Endothelial cell of umbilical vein (primary cell): ENCODE results near the gene PCLO. TPM values are rescaled to one million over a fixed set of nuclear protein-coding genes. Genes with fewer than 3 reads are reported as not detected.

Experiments
- BruUV-seq: library from RNA; stranded (reverse); fragments of 400-500 nt; replicated peaks from 2 replicates; lab custom pipeline; 2021; lab: Mats Ljungman, UMichigan
- CTCF ChIA-PET: fragments of 300-600, 350-600 bp; sonication (Branson Sonifier 250); formaldehyde crosslinking; loops from one replicate; lab custom pipeline; 2021; ENCODE audit warnings: antibody characterized with exemption, inconsistent platforms; lab: Charles Lee
- POLR2A ChIA-PET: fragments of 300-600, 350-600 bp; sonication (Branson Sonifier 250); formaldehyde crosslinking; loops from one replicate; lab custom pipeline; 2021; ENCODE audit warnings: antibody characterized with exemption, inconsistent platforms; lab: Charles Lee
- DNase-seq: peaks from one replicate; pipeline ENCODE4 v3.0.0-alpha.2; 2011; ENCODE audit warnings: low read depth, low spot score
- FAIRE-seq: peaks from 2 replicates; lab custom pipeline; 2011; peaks lifted over from hg19 to GRCh38; lab: Jason Lieb, UNC
- H2AFZ ChIP-seq: 2 replicates; pipeline ENCODE4 v1.6.0; 2012; ENCODE audit warnings: low read depth, low read length, control low read depth, inconsistent platforms
- H3K27ac ChIP-seq: 2 replicates; pipeline ENCODE4 v1.5.1; 2011; ENCODE audit warnings: low read depth, mild to moderate bottlenecking, control low read depth, low read length, moderate library complexity; ENCODE audit not compliant: insufficient read depth
- H3K27me3 ChIP-seq, 2 experiments: 2 replicates each; pipeline versions ENCODE4 v1.6.0 to v1.6.1; 2011; ENCODE audit warnings: low read length in 2 of 2, mixed read lengths in 1 of 2; ENCODE audit not compliant: control insufficient read depth in 2 of 2, insufficient read depth in 2 of 2
- H3K36me3 ChIP-seq, 2 experiments: 2 replicates in 1 of 2; 3 replicates in 1 of 2; pipeline ENCODE4 v1.5.1; 2011; ENCODE audit warnings: low read length in 2 of 2, mild to moderate bottlenecking in 1 of 2, moderate library complexity in 1 of 2; ENCODE audit not compliant: control insufficient read depth in 2 of 2, insufficient read depth in 2 of 2; ENCODE audit errors: extremely low read depth in 1 of 2
- H3K4me1 ChIP-seq: 3 replicates; pipeline ENCODE4 v1.5.1; 2011; ENCODE audit warnings: mild to moderate bottlenecking, low read length; ENCODE audit not compliant: control insufficient read depth, insufficient read depth; ENCODE audit errors: extremely low read depth
- H3K4me2 ChIP-seq: 2 replicates; pipeline ENCODE4 v1.6.1; 2011; ENCODE audit warnings: low read length, control low read depth, mixed read lengths; ENCODE audit not compliant: insufficient read depth
- H3K4me3 ChIP-seq, 3 experiments: fragments of 200-600 bp in 1 of 3; sonication (generic), shearing (Covaris generic) in 1 of 3; replicated peaks in 1 of 3; 2 replicates each; pipeline ENCODE4 v1.5.1; 2011 to 2016; ENCODE audit warnings: control low read depth in 3 of 3, low read length in 3 of 3, mild to moderate bottlenecking in 2 of 3, inconsistent platforms in 1 of 3, low read depth in 1 of 3, moderate library complexity in 1 of 3; ENCODE audit not compliant: insufficient read depth in 1 of 3
- H3K79me2 ChIP-seq: 2 replicates; pipeline ENCODE4 v1.6.0; 2012; ENCODE audit warnings: low read length, inconsistent platforms; ENCODE audit not compliant: control insufficient read depth, insufficient read depth
- H3K9ac ChIP-seq: replicated peaks from 2 replicates; pipeline ENCODE3; 2011; ENCODE audit warnings: low read length, control low read depth; ENCODE audit not compliant: insufficient read depth; ENCODE audit errors: extremely low read depth
- H3K9me1 ChIP-seq: replicated peaks from 3 replicates; pipeline ENCODE4 v1.6.0; 2011; ENCODE audit warnings: mild to moderate bottlenecking, low read length; ENCODE audit not compliant: control insufficient read depth, insufficient read depth; ENCODE audit errors: extremely low read depth
- H3K9me3 ChIP-seq: replicated peaks from 2 replicates; pipeline ENCODE4 v1.5.1; 2012; ENCODE audit warnings: low read length, inconsistent platforms; ENCODE audit not compliant: control insufficient read depth, insufficient read depth
- H4K20me1 ChIP-seq: replicated peaks from 2 replicates; pipeline ENCODE3; 2011; ENCODE audit warnings: mild to moderate bottlenecking, low read length; ENCODE audit not compliant: control insufficient read depth, insufficient read depth; ENCODE audit errors: extremely low read depth
- CTCF ChIP-seq, 2 donors: IDR thresholded peaks; 1 replicate in 1 of 2; 2 replicates in 1 of 2; pipeline ENCODE4 v1.5.1; 2011; ENCODE audit warnings: low read length in 2 of 2, mild to moderate bottlenecking in 2 of 2, moderate library complexity in 2 of 2, control low read depth in 1 of 2, inconsistent platforms in 1 of 2, low read depth in 1 of 2; ENCODE audit not compliant: insufficient read depth in 1 of 2; ENCODE audit errors: extremely low read depth in 1 of 2
- EZH2 ChIP-seq: IDR thresholded peaks from 2 replicates; pipeline ENCODE4 v1.6.1; 2012; ENCODE audit warnings: borderline replicate concordance, low read depth, mild to moderate bottlenecking, moderate library complexity, low read length, inconsistent platforms; ENCODE audit not compliant: severe bottlenecking
- FOS ChIP-seq: IDR thresholded peaks from 2 replicates; pipeline ENCODE4 v1.6.1; 2011; ENCODE audit warnings: mild to moderate bottlenecking, low read length, moderate library complexity, borderline replicate concordance; ENCODE audit not compliant: insufficient read depth
- GATA2 ChIP-seq: IDR thresholded peaks from 2 replicates; pipeline ENCODE4 v1.7.0; 2011; ENCODE audit warnings: low read depth, mild to moderate bottlenecking, moderate library complexity, mixed read lengths, low read length; ENCODE audit not compliant: insufficient read length, insufficient read depth
- JUN ChIP-seq: IDR thresholded peaks from 2 replicates; pipeline ENCODE4 v1.6.1; 2011; ENCODE audit warnings: borderline replicate concordance, low read depth; ENCODE audit not compliant: insufficient read length, insufficient read depth
- MYC ChIP-seq: IDR thresholded peaks from one replicate; pipeline ENCODE4 v1.6.1; 2011; ENCODE audit warnings: mild to moderate bottlenecking, low read depth, low read length
- POLR2A ChIP-seq: IDR thresholded peaks from 2 replicates; pipeline ENCODE4 v1.6.1; 2012; ENCODE audit warnings: low read depth, mild to moderate bottlenecking, control low read depth, low read length
- POLR2AphosphoS5 ChIP-seq: IDR thresholded peaks from 2 replicates; pipeline ENCODE4 v1.6.1; 2012; ENCODE audit warnings: low read depth, mild to moderate bottlenecking, control low read depth, low read length, moderate library complexity; ENCODE audit not compliant: insufficient read depth
- dilution Hi-C: fragments of 300-500 bp; cut with MboI; formaldehyde crosslinking; loops from one replicate; pipeline ENCODE4 v1.15.0; 2019; ENCODE audit warnings: low sequenced_read_pairs; ENCODE audit not compliant: extremely low pct_ligation_motif_present
- intact Hi-C: fragments of 100-400 bp; cut with micrococcal nuclease; formaldehyde crosslinking; loops from one replicate; pipeline ENCODE4 v1.10.0; 2022
- polyA plus RNA-seq, 4 experiments: library from polyadenylated mRNA; depleted of rRNA in 3 of 4; stranded (reverse) in 3 of 4; unstranded in 1 of 4; fragments of >200 nt; gene quantifications; 2 replicates each; pipeline versions ENCODE4 v1.2.1 to v1.2.3, GENCODE V29; 2011 to 2012; ENCODE audit warnings: missing spikeins in 1 of 4
- total RNA-seq: library from RNA; stranded (reverse); gene quantifications from 2 replicates; pipeline ENCODE4 v1.2.3, GENCODE V29; 2021
- TF ChIP-seq, protein P1 (sequence below): IDR thresholded peaks from 2 replicates; pipeline ENCODE4 v1.6.1; 2011; ENCODE audit not compliant: insufficient read depth, insufficient read length

Gene PCLO
- total and polyA plus RNA-seq, 2 donors (not counting 3 experiments of a cell fraction or from before 2014, with no cell fraction given): 0.04 to 0.75 TPM

GRCh38 chr7:82750007-82750406 is 412.7 kb downstream of the PCLO start:
- H3K9me1 ChIP-seq: no peaks in the 10 kb centered on the region
- H3K4me3 ChIP-seq: no peak overlapping the region
- intact Hi-C loops (no loop called here), dilution Hi-C loops (no loop called here)
- H3K36me3 ChIP-seq: no peaks in the 10 kb centered on the region
- H3K79me2 ChIP-seq: no peaks in the 10 kb centered on the region
- POLR2A ChIA-PET: no interaction called here
- no peak for DNase-seq
- peaks cover 0 to 3% of the 10 kb centered on the region in 2 experiments for H3K27me3 ChIP-seq
- BruUV-seq: no TSS peak
- H3K27ac ChIP-seq: no peak overlapping the region
- no peaks in the 10 kb centered on the region for H3K9me3 ChIP-seq
- no peak overlapping the region for H3K4me2 ChIP-seq
- H2AFZ ChIP-seq: no peak overlapping the region
- no peak overlapping the region for H3K9ac ChIP-seq
- no peak for FAIRE-seq
- no peaks in the 10 kb centered on the region for H3K4me1 ChIP-seq
- no peaks in the 10 kb centered on the region for H4K20me1 ChIP-seq
- TF ChIP-seq MYC (no peak), POLR2A (no peak), POLR2AphosphoS5 (no peak), GATA2 (no peak), FOS (no peak), JUN (no peak), EZH2 (no peak), CTCF (IDR thresholded peaks at IDR 0.05; ENCODE audit: extremely low read depth in 1 of 2, insufficient read depth in 1 of 2, low read depth in 1 of 2, low read length in 2 of 2) (no peak)
- TF ChIP-seq, protein P1, sequence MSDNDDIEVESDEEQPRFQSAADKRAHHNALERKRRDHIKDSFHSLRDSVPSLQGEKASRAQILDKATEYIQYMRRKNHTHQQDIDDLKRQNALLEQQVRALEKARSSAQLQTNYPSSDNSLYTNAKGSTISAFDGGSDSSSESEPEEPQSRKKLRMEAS: no peak
- CTCF ChIA-PET: interaction anchor here (0.7 kb wide), 1 partner anchor 9 kb away, joined by 4 read pairs; no protein-coding TSS in a partner anchor
